OCI-LY3 (cell line): Measurements from ENCODE around the gene SSR4.

Experiments used
- CTCF ChIP-seq: fragments of 200-600, 300-600 bp; sonication (generic); IDR thresholded peaks from 2 replicates; pipeline ENCODE4 v1.5.1; 2014; ENCODE audit warnings: antibody characterized with exemption, low read length, low read depth
- EZH2phosphoT487 ChIP-seq: fragments of 200-600 bp; shearing (Covaris generic); IDR thresholded peaks from 2 replicates; pipeline ENCODE4 v1.6.1; 2018; ENCODE audit warnings: antibody characterized with exemption, mixed run types, low read depth

GRCh38 chrX:153827903-153828302 is 33.4 kb downstream of the SSR4 start:
- TF ChIP-seq CTCF (no peak), EZH2phosphoT487 (no peak)
